Hepatocyte (in vitro differentiated cells): Measurements from ENCODE around the gene SPOCK3.

Experiments
- EZH2 ChIP-seq: fragments of 200-600 bp; sonication (generic); IDR thresholded peaks from 2 replicates; pipeline ENCODE4 v1.6.1; 2016; ENCODE audit warnings: antibody characterized with exemption, mild to moderate bottlenecking, borderline replicate concordance
- TF ChIP-seq, protein P1 (sequence below): fragments of 200-600 bp; sonication (generic); IDR thresholded peaks from 2 replicates; pipeline ENCODE4 v1.5.1; 2016; ENCODE audit warnings: antibody characterized with exemption, mild to moderate bottlenecking; ENCODE audit not compliant: poor library complexity

DNA sequence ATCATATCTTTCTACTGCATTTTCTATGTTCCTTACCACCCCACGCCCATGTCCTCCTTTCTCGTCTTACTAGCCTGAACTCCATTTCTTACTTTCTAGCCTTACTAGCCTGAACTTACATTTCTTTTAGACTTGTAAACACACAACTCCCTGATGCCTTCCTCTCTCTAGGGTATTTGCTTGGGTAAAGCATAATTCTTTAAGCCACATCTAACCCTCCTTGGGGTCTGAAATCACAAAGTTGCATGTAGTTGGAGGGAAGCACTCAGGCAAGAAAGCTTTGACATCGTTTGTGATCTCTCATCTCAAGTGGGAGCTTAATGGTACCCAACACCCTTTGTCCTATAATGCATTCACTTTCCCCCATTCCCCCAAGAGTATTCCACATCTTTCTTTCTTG is 124.4 kb downstream of the SPOCK3 start:
- TF ChIP-seq, protein P1, sequence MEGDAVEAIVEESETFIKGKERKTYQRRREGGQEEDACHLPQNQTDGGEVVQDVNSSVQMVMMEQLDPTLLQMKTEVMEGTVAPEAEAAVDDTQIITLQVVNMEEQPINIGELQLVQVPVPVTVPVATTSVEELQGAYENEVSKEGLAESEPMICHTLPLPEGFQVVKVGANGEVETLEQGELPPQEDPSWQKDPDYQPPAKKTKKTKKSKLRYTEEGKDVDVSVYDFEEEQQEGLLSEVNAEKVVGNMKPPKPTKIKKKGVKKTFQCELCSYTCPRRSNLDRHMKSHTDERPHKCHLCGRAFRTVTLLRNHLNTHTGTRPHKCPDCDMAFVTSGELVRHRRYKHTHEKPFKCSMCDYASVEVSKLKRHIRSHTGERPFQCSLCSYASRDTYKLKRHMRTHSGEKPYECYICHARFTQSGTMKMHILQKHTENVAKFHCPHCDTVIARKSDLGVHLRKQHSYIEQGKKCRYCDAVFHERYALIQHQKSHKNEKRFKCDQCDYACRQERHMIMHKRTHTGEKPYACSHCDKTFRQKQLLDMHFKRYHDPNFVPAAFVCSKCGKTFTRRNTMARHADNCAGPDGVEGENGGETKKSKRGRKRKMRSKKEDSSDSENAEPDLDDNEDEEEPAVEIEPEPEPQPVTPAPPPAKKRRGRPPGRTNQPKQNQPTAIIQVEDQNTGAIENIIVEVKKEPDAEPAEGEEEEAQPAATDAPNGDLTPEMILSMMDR = no peak
- TF ChIP-seq EZH2 = no peak
